RWPE2 (cell line): ENCODE data around the gene EP300.

Source experiments
- ATAC-seq: fragments of 200-7000 bp; cut with Tn5 transposase; 3 replicates; pipeline ENCODE4 v1.9.1; 2021; ENCODE audit warnings: low read depth
- DNase-seq: peaks from one replicate; pipeline ENCODE4 v3.0.0-alpha.2; 2020; ENCODE audit warnings: low spot score
- H3K27ac ChIP-seq: fragments of 450-650 bp; 2 replicates; pipeline ENCODE4 v1.5.1; 2017; ENCODE audit warnings: mild to moderate bottlenecking; ENCODE audit not compliant: poor library complexity, severe bottlenecking
- H3K27me3 ChIP-seq: fragments of 250-450 bp; sonication (Bioruptor Pico); 2 replicates; pipeline ENCODE4 v1.5.1; 2021; ENCODE audit warnings: mild to moderate bottlenecking, moderate library complexity; ENCODE audit not compliant: insufficient read depth, poor library complexity, severe bottlenecking
- H3K36me3 ChIP-seq: fragments of 250-450 bp; sonication (Bioruptor Pico); 2 replicates; pipeline ENCODE4 v1.5.1; 2020; ENCODE audit warnings: low read depth, mild to moderate bottlenecking, moderate library complexity
- H3K4me1 ChIP-seq: fragments of 250-450 bp; sonication (Bioruptor Pico); 2 replicates; pipeline ENCODE4 v1.5.1; 2021; ENCODE audit warnings: mild to moderate bottlenecking, moderate library complexity; ENCODE audit not compliant: insufficient read depth, poor library complexity, severe bottlenecking
- H3K4me3 ChIP-seq: fragments of 250-450 bp; sonication (Bioruptor Pico); 2 replicates; pipeline ENCODE4 v1.5.1; 2021; ENCODE audit warnings: mild to moderate bottlenecking, moderate library complexity; ENCODE audit not compliant: severe bottlenecking
- H3K9me3 ChIP-seq: fragments of 250-450 bp; sonication (Bioruptor Pico); 2 replicates; pipeline ENCODE4 v1.5.1; 2021; ENCODE audit warnings: mild to moderate bottlenecking, moderate library complexity; ENCODE audit not compliant: severe bottlenecking
- TF ChIP-seq, protein P1 (sequence below): fragments of 450-650 bp; IDR thresholded peaks from one replicate; pipeline ENCODE4 v1.5.1; 2017; ENCODE audit warnings: mild to moderate bottlenecking, moderate library complexity; ENCODE audit not compliant: poor library complexity, severe bottlenecking

The EP300 gene

DNA sequence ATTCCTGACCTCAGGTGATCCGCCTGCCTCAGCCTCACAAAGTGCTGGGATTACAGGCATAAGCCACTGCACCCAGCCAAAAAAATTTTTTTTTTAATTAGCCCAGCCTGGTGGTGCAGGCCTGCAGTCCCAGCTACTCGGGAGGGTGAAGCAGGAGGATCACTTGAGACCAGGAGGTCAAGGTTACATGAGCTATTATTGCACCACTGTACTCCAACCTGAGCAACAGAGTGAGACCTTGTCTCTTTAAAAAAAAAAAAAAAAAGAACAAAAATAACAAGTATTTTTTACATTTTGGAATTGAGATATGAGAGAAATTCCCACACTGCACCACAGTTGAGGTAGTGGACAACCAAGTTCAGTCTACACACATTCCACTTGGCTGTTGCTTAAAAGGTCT lies 99.1 kb downstream of the EP300 start:
- DNase-seq: no peak
- TF ChIP-seq, protein P1, sequence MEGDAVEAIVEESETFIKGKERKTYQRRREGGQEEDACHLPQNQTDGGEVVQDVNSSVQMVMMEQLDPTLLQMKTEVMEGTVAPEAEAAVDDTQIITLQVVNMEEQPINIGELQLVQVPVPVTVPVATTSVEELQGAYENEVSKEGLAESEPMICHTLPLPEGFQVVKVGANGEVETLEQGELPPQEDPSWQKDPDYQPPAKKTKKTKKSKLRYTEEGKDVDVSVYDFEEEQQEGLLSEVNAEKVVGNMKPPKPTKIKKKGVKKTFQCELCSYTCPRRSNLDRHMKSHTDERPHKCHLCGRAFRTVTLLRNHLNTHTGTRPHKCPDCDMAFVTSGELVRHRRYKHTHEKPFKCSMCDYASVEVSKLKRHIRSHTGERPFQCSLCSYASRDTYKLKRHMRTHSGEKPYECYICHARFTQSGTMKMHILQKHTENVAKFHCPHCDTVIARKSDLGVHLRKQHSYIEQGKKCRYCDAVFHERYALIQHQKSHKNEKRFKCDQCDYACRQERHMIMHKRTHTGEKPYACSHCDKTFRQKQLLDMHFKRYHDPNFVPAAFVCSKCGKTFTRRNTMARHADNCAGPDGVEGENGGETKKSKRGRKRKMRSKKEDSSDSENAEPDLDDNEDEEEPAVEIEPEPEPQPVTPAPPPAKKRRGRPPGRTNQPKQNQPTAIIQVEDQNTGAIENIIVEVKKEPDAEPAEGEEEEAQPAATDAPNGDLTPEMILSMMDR: no peak
- no peak overlapping the region for H3K27ac ChIP-seq
- no peaks in the 10 kb centered on the region for H3K27me3 ChIP-seq
- H3K36me3 ChIP-seq: no peaks in the 10 kb centered on the region
- H3K4me1 ChIP-seq: no peaks in the 10 kb centered on the region
- no peaks in the 10 kb centered on the region for H3K9me3 ChIP-seq
- ATAC-seq: no peak
- no peak overlapping the region for H3K4me3 ChIP-seq

DNA sequence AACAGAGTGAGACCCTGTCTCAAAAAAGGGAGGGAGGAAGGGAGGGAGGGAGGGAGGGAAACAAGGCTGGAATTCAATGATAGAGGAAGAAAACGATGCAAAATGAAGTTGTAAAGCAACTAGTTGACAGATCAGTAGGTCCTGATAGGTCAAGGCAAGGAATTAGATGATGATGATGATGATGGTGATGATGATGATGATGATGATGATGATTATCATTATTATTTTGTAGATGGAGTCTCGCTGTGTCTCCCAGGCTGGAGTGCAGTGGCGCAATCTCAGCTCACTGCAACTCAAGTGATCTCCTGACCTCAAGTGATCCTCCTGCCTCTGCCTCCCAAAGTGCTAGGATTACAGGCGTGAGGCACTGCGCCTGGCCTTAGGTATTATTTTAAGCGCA lies 101.4 kb downstream of the EP300 start:
- TF ChIP-seq, protein P1: no peak
- no peak overlapping the region for H3K4me3 ChIP-seq
- H3K27ac ChIP-seq: no peak overlapping the region
- no peaks in the 10 kb centered on the region for H3K27me3 ChIP-seq
- no peaks in the 10 kb centered on the region for H3K36me3 ChIP-seq
- no peak for DNase-seq
- no peaks in the 10 kb centered on the region for H3K4me1 ChIP-seq
- H3K9me3 ChIP-seq: no peaks in the 10 kb centered on the region
- ATAC-seq: no peak

DNA sequence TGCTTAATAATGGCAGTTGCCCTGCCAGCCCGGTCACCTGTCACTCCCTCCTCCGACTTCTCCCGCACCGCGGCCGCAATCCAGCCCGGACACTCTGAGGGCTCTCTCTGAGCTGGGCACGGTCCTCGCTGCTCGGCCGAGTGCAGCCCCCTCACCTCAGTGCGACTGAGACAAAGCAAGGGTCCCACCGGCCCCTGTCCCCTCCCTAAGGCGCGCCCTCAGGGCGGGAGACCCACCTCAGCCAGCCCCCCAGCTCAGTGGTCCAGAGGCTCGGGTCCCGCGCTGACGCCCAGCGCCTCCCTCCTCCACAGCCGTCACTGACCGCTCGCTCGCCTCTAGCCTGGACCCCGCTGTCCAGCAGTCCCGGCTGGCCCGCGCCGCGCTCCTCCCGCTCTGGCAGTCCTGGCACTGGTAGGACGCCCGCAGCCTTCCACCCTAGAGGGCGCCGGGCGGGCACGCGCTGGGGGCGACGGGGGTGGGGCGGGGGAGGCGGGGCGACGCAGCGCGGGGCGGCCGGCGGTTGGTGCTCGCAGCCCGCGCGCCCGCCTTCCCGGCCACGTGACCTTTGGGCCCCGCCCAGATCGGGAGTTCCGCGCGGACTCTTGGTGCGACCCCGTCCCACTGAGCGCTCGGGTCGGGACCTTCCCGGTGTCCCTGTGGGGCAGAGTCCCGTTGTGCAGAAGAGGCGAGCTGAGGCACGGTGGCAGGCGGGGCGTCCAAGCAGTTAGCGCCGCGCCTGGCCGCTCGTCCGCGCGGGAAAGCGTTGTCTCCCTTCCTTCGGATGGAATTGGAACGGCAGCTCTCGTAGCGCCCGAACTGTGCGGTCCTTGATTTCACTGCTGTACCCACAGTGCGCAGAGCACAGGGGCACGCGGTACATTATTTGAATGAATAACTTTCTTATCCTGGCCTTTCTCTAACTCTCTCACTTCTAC lies 104.9 kb downstream of the EP300 start:
- H3K4me3 ChIP-seq: peak overlapping the region; percentile 85
- no peaks in the 10 kb centered on the region for H3K4me1 ChIP-seq
- TF ChIP-seq, protein P1: peak; percentile 31
- DNase-seq (no peak), ATAC-seq (peak; percentile 81)
- no peak overlapping the region for H3K27ac ChIP-seq
- H3K27me3 ChIP-seq: no peaks in the 10 kb centered on the region
- H3K36me3 ChIP-seq: no peaks in the 10 kb centered on the region
- H3K9me3 ChIP-seq: no peaks in the 10 kb centered on the region

DNA sequence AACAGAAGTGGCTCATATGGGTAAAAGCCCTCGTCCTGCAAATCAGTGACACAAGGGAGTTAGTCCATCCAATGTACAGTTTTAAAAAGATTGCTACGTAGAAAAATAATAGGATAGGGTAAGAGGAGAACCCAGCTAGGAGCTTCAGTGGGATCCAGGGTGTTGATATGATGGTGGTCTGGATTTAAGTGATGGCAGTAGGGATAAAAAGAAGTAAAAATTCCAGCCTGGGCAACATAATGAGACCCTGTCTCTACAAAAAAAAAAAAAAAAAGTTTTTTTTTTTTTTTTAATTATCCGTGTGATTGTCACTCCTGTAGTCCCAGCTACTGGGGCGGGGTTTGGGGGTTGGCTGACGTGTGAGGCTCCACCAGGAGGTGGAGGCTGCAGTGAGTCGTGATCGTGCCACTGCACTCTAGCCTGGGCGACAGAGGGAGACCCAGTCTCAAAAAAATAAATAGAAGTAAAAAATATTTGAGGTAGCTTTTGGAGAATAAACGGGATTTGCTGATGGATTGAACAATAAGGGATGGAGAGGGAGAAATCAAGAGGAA lies 105.7 kb downstream of the EP300 start:
- H3K4me1 ChIP-seq: no peaks in the 10 kb centered on the region
- DNase-seq (no peak), ATAC-seq (no peak)
- peak overlapping the region; percentile 85 for H3K4me3 ChIP-seq
- no peaks in the 10 kb centered on the region for H3K9me3 ChIP-seq
- no peaks in the 10 kb centered on the region for H3K36me3 ChIP-seq
- TF ChIP-seq, protein P1: no peak
- H3K27ac ChIP-seq: no peak overlapping the region
- H3K27me3 ChIP-seq: no peaks in the 10 kb centered on the region

DNA sequence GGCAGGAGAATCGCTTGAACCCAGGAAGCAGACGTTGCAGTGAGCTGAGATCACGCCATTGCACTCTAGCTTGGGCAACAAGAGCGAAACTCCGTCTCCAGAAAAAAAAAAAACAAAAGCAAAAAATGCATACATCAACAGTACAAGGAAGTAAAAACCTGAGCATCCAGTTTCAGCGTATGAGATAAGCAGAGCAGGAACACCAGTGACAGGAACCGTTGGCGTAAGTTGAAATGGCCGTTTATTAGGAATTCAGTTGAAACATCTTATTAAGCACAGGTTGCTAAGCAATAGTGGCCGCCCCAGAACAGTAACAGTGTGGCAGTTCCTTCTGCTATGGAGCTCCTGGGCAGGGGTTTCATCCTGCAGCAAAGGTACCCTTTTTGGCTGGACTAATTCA lies 108.7 kb downstream of the EP300 start:
- Histone ChIP-seq H3K27ac (no peak overlapping the region), H3K36me3 (no peaks in the 10 kb centered on the region), H3K4me1 (no peaks in the 10 kb centered on the region), H3K27me3 (no peaks in the 10 kb centered on the region), H3K9me3 (no peaks in the 10 kb centered on the region), H3K4me3 (no peak overlapping the region)
- DNase-seq (no peak), ATAC-seq (no peak)
- TF ChIP-seq, protein P1: no peak
